ENCODE data around the gene UNCX.

DNA sequence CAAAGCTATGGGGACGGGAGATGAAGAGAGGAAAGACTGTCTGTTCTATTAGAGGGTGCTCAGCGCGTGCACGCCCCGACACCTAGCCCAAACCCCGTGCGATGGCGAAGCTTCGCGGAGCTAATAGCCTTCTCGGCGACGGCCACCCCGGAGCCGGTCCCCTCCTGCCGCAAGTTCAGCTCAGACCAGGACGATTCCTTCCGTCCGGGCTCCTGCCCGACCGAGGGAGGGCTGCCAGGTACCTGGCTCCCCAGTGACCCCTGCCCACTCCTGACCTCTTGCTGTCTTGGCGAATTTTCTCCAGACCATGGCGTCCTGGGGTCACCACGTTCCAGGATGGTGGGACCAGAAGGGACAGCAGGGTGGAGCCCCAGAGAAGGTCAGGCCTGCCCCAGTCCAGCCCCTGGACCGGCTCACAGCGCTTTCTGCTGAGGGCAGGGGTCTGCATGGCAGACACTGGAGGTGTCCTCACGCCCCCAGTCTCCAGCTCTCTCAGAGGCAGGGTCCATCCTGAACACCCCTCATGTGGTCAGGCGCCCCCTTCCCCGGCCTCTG, 36.7 kb downstream of the UNCX start:
- no peak for TF ChIP-seq EZH2 (IDR thresholded peaks at IDR 0.05; ENCODE audit: insufficient read depth, poor library complexity, severe bottlenecking)
- TF ChIP-seq EZH2phosphoT487 (IDR thresholded peaks at IDR 0.05; ENCODE audit: insufficient read depth, low read depth): no peak

Data from GM23248 (cell line).